Activated T-cell treated with anti-CD3 and anti-CD28 coated beads, Interleukin-2, amount 50 U/mL, for 4 hours (primary cell): Measurements from ENCODE around the gene MSX2. TPM values are rescaled to one million over a fixed set of nuclear protein-coding genes. Genes with fewer than 3 reads are reported as not detected.
A peak's percentile ranks its signal among the peaks of the same experiment; 100 is the strongest.
"Not testable (repeated sequence)": the region's sequence is repeated elsewhere in the genome, so short reads cannot be mapped to it uniquely, and the experiment has no call there.

Source experiments
- ATAC-seq, 2 donors: fragments of 200-7000 bp; cut with Tn5 transposase; one replicate each; pipeline ENCODE4 v1.10.0; 2021
- DNase-seq: peaks from one replicate; pipeline ENCODE4 v3.0.0-alpha.2; 2020
- H3K27me3 Mint-ChIP-seq: one replicate; pipeline ENCODE4 v1.8.0; 2021; ENCODE audit warnings: low read depth, mixed read lengths
- H3K36me3 Mint-ChIP-seq: one replicate; pipeline ENCODE4 v1.8.0; 2022; ENCODE audit warnings: mixed read lengths; ENCODE audit not compliant: insufficient read depth
- H3K4me1 Mint-ChIP-seq: one replicate; pipeline ENCODE4 v1.8.0; 2021; ENCODE audit warnings: low read depth, mixed read lengths
- H3K4me3 Mint-ChIP-seq: one replicate; pipeline ENCODE4 v1.8.0; 2021; ENCODE audit warnings: mild to moderate bottlenecking, moderate library complexity, mixed read lengths
- H3K9me3 Mint-ChIP-seq: one replicate; pipeline ENCODE4 v1.8.0; 2021; ENCODE audit warnings: mixed read lengths
- total RNA-seq, 3 donors: library from RNA; stranded (reverse); gene quantifications; one replicate each; pipeline ENCODE4 v1.2.1, GENCODE V29; 2021

The MSX2 gene
- total RNA-seq, 3 donors from 2014 or later = 0.08 to 0.33 (median 0.18) TPM

GRCh38 chr5:174735498-174736330 lies 11.3 kb downstream of the MSX2 start:
- H3K4me1 Mint-ChIP-seq = no peaks in the 10 kb centered on the region
- H3K36me3 Mint-ChIP-seq = no peaks in the 10 kb centered on the region
- no peak overlapping the region for H3K4me3 Mint-ChIP-seq
- no peaks in the 10 kb centered on the region for H3K9me3 Mint-ChIP-seq
- peaks cover 85% of the 10 kb centered on the region for H3K27me3 Mint-ChIP-seq
- DNase-seq (no peak), ATAC-seq (no peak)

DNA sequence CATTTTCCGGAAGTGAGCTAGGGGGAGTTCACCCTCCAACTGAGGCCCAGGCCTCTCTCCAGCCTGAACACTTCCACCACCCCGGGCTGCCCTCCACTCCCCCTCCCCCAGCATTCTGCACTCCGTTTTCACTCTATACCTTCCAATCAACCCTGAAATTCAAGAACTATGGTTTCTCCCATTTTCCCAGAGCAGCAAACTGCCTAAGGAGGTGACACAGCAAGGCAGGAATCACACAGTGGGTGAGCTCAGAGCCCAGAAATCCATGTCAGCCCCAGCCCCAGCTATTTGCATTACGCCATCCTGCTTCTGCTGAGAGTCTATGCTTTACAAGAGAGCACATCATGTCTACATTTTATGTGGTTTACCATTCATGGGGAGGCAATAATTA lies 11.9 kb downstream of the MSX2 start:
- Mint-ChIP-seq H3K27me3 (peaks cover 79% of the 10 kb centered on the region), H3K4me1 (no peaks in the 10 kb centered on the region), H3K4me3 (no peak overlapping the region), H3K9me3 (no peaks in the 10 kb centered on the region), H3K36me3 (no peaks in the 10 kb centered on the region)
- DNase-seq (no peak), ATAC-seq (no peak)

DNA sequence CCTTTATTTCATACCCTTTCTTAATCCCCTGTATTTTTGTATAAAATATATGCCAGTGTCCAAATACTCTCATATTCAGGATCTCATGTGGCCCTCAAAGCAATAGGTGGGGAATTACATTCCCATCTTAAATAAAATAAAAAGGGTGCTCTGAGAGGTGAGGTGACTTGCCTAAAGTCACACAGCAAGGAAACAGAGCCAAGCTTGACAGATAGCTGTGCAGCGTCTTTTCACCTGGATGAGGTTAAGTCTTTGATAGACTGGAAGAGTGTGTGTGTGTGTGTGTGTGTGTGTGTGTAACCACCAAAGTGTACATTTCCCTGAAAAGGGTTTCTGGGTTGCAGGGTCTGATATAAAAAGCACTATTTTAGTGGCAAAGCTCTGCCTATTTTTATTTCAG lies 12.4 kb downstream of the MSX2 start:
- no peaks in the 10 kb centered on the region for H3K4me1 Mint-ChIP-seq
- H3K27me3 Mint-ChIP-seq = peaks cover 75% of the 10 kb centered on the region
- no peak for ATAC-seq
- no peak for DNase-seq
- no peaks in the 10 kb centered on the region for H3K9me3 Mint-ChIP-seq
- H3K36me3 Mint-ChIP-seq = no peaks in the 10 kb centered on the region
- H3K4me3 Mint-ChIP-seq = no peak overlapping the region

- Mint-ChIP-seq H3K4me1 (no peaks in the 10 kb centered on the region), H3K36me3 (no peaks in the 10 kb centered on the region), H3K4me3 (no peak overlapping the region), H3K9me3 (no peaks in the 10 kb centered on the region), H3K27me3 (peaks cover 69% of the 10 kb centered on the region)
- DNase-seq = no peak
- ATAC-seq = no peak
Measured at GRCh38 chr5:174737330-174737729, 12.9 kb downstream of the MSX2 start.

DNA sequence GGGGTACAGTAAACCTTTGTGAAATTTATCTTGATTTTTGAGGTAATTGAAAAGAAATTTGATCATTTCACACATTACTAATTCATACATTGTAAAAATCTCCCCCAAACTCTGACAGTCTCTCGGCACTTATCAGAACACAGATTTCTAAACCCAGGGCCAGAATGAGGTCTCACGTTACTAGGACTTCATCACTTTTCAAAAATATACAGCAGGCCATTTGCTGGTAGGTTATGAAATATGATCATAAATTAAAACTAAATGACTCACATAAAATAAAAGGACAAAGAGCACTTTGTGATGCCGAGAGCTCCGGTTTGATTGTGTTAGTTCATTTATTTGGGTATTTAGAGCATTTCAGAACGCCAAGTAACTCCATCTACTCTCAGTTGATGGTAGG lies 17.0 kb downstream of the MSX2 start:
- Mint-ChIP-seq H3K4me1 (no peaks in the 10 kb centered on the region), H3K36me3 (no peaks in the 10 kb centered on the region), H3K27me3 (peaks cover 35% of the 10 kb centered on the region), H3K9me3 (no peaks in the 10 kb centered on the region), H3K4me3 (no peak overlapping the region)
- DNase-seq = no peak
- no peak for ATAC-seq

GRCh38 chr5:174744896-174745295 lies 20.5 kb downstream of the MSX2 start:
- H3K4me1 Mint-ChIP-seq = no peaks in the 10 kb centered on the region
- H3K9me3 Mint-ChIP-seq = no peaks in the 10 kb centered on the region
- peaks cover 27% of the 10 kb centered on the region for H3K27me3 Mint-ChIP-seq
- DNase-seq = no peak
- H3K36me3 Mint-ChIP-seq = no peaks in the 10 kb centered on the region
- ATAC-seq = no peak
- no peak overlapping the region for H3K4me3 Mint-ChIP-seq

GRCh38 chr5:174745590-174746103 lies 21.3 kb downstream of the MSX2 start:
- H3K27me3 Mint-ChIP-seq = peaks cover 29% of the 10 kb centered on the region
- DNase-seq = no peak
- H3K4me3 Mint-ChIP-seq = no peak overlapping the region
- no peaks in the 10 kb centered on the region for H3K4me1 Mint-ChIP-seq
- no peak for ATAC-seq
- H3K9me3 Mint-ChIP-seq = no peaks in the 10 kb centered on the region
- H3K36me3 Mint-ChIP-seq = no peaks in the 10 kb centered on the region

DNA sequence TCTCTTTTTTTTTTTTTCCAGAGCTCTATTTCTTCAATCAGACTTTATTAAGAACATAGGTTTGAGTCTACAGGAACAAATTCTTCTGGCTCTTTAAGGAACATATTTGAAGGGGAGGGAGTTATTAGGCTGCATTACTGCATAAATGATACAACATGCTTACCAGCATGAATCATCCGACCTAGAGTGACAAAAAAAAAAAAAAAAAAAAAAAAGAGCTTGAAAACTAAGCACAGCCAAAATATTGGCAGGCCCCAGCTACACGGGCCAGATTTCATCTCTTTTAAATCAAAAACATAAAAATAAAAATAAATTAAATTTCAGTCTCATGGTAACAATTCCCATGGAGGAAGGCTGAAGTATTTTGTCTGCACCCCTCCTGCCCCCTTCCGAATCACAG lies 26.3 kb downstream of the MSX2 start:
- Mint-ChIP-seq H3K27me3 (peaks cover 56% of the 10 kb centered on the region), H3K9me3 (no peaks in the 10 kb centered on the region), H3K4me3 (no peak overlapping the region), H3K4me1 (no peaks in the 10 kb centered on the region), H3K36me3 (no peaks in the 10 kb centered on the region)
- ATAC-seq = no peak
- DNase-seq = no peak

GRCh38 chr5:174751154-174752000 lies 27.0 kb downstream of the MSX2 start:
- no peaks in the 10 kb centered on the region for H3K4me1 Mint-ChIP-seq
- H3K9me3 Mint-ChIP-seq = no peaks in the 10 kb centered on the region
- DNase-seq = no peak
- H3K36me3 Mint-ChIP-seq = no peaks in the 10 kb centered on the region
- peaks cover 51% of the 10 kb centered on the region for H3K27me3 Mint-ChIP-seq
- no peak overlapping the region for H3K4me3 Mint-ChIP-seq
- peak in 1 of 2 donors; percentile 14 for ATAC-seq

- no peak for ATAC-seq
- Mint-ChIP-seq H3K4me1 (no peaks in the 10 kb centered on the region), H3K27me3 (peaks cover 49% of the 10 kb centered on the region), H3K9me3 (no peaks in the 10 kb centered on the region), H3K4me3 (no peak overlapping the region), H3K36me3 (no peaks in the 10 kb centered on the region)
- DNase-seq = no peak
Measured at GRCh38 chr5:174752121-174752520, 27.7 kb downstream of the MSX2 start.

GRCh38 chr5:174755106-174755505 lies 30.7 kb downstream of the MSX2 start:
- Mint-ChIP-seq H3K4me3 (no peak overlapping the region), H3K4me1 (no peaks in the 10 kb centered on the region), H3K9me3 (no peaks in the 10 kb centered on the region), H3K36me3 (no peaks in the 10 kb centered on the region), H3K27me3 (peaks cover 32% of the 10 kb centered on the region)
- DNase-seq (no peak), ATAC-seq (no peak)

- DNase-seq = no peak
- H3K4me3 Mint-ChIP-seq = no peak overlapping the region
Measured at GRCh38 chr5:174759091-174759490, 34.7 kb downstream of the MSX2 start.

DNA sequence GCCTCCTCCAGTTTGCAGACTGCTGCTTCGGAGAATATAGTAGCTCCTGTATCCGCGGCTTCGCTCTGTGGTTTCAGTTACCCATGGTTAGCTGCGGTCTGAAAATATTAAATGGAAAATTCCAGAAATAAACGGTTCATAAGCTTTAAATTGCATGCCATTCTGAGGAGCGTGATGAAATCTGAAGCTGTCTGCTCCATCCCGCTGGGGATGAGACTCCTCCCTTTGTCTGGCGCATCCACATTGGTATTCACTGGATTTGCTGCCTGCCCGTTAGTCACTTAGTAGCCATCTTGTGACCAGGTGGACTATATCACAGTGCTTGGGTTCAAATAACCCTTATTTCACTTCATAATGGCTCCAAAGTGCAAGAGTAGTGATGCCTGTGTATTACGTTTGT lies 36.3 kb downstream of the MSX2 start:
- H3K36me3 Mint-ChIP-seq = no peaks in the 10 kb centered on the region
- no peak for DNase-seq
- H3K4me1 Mint-ChIP-seq = no peaks in the 10 kb centered on the region
- no peak for ATAC-seq
- peaks cover 2% of the 10 kb centered on the region for H3K27me3 Mint-ChIP-seq
- H3K4me3 Mint-ChIP-seq = no peak overlapping the region
- H3K9me3 Mint-ChIP-seq = no peaks in the 10 kb centered on the region

More at GRCh38 chr5:174759091-174759490, 34.7 kb downstream of the MSX2 start:
- ATAC-seq = no peak
- Mint-ChIP-seq H3K27me3 (peaks cover 4% of the 10 kb centered on the region), H3K4me1 (no peaks in the 10 kb centered on the region), H3K9me3 (no peaks in the 10 kb centered on the region), H3K36me3 (no peaks in the 10 kb centered on the region)

DNA sequence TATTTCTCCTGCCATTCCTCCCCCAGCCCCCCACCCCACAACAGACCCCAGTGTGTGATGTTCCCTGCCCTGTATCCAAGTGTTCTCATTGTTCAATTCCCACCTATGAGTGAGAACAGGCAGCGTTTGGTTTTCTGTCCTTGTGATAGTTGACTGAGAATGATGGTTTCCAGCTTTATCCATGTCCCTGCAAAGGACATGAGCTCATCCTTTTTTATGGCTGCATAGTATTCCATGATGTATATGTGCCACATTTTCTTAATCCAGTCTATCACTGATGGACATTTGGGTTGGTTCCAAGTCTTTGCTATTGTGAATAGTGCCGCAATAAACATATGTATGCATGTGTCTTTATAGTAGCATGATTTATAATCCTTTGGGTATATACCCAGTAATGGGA lies 37.0 kb downstream of the MSX2 start:
- H3K4me1 Mint-ChIP-seq, DNase-seq, H3K36me3 Mint-ChIP-seq, H3K27me3 Mint-ChIP-seq, ATAC-seq, H3K4me3 Mint-ChIP-seq, H3K9me3 Mint-ChIP-seq: not testable (repeated sequence)
